Activated CD4-positive, alpha-beta T cell treated with anti-CD3 and anti-CD28 coated beads for 48 hours (primary cell): Measurements from ENCODE around the gene COIL.
"Not testable (repeated sequence)": the region's sequence is repeated elsewhere in the genome, so short reads cannot be mapped to it uniquely, and the experiment has no call there.

Experiments used
- DNase-seq: peaks from one replicate; pipeline ENCODE4 v3.0.0-alpha.2; 2020

Gene COIL

DNA sequence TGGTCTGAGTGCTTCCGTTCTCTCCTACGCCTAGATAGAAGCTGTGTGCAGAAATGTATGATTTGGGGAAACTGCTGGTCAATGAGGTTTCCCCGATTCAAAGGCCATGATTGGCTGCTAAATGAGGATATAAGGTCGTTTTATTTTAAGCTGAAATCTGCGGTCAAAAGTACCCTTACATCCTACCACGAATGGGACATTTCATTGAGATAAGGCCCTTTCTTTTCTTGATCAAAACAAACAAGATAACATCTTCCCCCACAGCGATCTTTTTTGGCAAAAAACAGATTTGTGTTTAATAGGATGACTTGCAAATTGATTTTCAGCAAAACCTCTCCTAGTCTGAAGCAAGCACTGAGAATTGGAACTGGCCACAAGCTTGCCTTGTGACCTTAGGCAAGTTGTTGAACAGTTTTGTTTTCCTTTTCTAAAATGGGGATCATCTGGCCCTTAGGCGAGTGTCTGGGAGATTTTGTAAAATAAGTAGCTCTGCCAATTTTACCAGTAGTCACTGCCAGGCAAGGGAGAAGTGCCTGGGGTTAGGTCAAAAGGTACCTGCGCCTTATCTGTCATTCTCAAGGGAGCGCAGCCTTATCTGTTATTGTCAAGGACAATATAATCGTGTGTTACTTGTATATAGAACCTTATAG is 17.7 kb upstream of the COIL start:
- no peak for DNase-seq

GRCh38 chr17:56977673-56978395 is 17.0 kb upstream of the COIL start, which contains the start of gene SCPEP1:
Gene SCPEP1 (plus strand): TSS chr17:56978131. CDS start chr17:56978160, 29 bp downstream.
- DNase-seq = peak; percentile 85

GRCh38 chr17:56976941-56977608 is 16.2 kb upstream of the COIL start:
- DNase-seq = no peak

DNA sequence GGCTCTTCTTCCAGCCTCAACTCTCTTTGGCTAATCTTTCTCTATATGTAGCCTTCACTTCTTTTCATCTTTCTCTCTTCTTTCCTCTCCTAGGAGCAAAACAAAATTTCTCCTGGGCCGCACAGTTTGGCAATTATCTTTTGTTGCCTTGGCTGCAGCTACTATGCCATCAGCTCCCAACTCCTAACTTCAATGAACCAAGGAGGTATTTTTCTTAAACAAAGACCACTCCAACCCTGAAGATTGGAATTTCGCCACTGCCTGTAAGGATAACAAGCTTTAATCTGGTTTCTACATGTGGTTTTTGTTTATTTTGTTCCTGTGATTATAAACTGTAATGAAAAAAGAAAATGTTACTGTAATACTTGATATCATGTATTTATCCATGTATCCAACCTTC is 14.8 kb upstream of the COIL start:
- DNase-seq = no peak

- DNase-seq = no peak
Observed at GRCh38 chr17:56974055-56974454, 13.2 kb upstream of the COIL start.

DNA sequence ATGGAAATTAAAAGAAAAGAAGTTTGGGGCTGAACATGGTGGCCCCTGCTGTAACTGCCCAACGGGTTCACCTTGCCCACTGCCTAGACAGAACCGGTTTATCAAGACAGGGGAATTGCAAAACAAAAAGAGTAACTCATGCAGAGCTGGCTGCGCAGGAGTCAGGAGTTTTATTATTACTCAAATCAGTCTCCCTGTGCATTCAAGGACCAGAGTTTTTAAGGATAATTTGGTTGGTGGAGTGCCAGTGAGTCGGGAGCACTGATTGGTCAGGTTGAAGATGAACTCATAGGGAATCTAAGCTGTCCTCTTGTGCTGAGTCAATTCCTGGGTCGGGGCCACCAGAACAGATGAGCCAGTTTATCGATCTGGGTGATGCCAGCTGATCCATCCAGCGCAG is 12.7 kb upstream of the COIL start:
- DNase-seq = no peak

GRCh38 chr17:56972111-56972730 is 11.4 kb upstream of the COIL start:
- no peak for DNase-seq

- no peak for DNase-seq
Observed at GRCh38 chr17:56970974-56971373, 10.1 kb upstream of the COIL start.

DNA sequence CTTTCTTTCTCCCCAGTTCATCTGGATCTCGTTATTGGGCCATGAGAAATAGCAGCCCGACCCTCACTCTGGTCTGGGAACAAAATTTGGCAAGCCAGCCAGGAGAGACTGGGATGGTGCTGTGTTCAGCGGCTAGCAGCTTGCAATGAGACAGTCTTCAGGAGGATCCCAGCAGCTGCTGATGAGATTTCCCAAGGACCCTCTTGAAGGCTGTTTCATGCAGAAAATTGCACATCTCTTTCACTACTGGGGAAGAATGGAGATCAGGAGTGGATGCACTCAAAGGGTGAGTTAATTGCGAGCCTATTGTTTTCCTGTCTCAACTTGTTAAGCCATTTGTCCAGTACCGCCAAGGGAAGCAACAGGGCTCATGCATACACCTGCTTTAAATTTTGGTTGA is 5.5 kb upstream of the COIL start:
- DNase-seq = no peak

- DNase-seq = not testable (repeated sequence)
Observed at GRCh38 chr17:56965681-56966080, 4.8 kb upstream of the COIL start.

GRCh38 chr17:56965241-56965640 is 4.4 kb upstream of the COIL start:
- not testable (repeated sequence) for DNase-seq

DNA sequence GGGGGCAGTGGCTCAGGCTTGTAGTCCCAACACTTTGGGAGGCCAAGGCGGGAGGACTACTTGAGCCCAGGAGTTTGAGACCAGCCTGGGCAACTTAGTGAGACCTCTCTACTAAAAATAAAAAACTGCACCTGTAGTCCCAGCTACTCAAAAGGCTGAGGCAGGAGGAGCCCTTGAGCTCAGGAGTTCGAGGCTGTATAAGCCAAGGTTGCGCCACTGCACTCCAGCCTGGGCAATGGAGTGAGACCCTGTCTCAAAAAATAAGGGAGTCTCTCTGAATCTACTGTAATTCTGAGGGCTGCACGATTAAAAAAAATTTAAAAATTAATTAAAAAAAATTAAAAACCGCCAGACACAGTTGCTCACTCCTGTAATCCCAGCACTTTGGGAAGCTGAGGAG is 3.9 kb downstream of the COIL start:
- no peak for DNase-seq

DNA sequence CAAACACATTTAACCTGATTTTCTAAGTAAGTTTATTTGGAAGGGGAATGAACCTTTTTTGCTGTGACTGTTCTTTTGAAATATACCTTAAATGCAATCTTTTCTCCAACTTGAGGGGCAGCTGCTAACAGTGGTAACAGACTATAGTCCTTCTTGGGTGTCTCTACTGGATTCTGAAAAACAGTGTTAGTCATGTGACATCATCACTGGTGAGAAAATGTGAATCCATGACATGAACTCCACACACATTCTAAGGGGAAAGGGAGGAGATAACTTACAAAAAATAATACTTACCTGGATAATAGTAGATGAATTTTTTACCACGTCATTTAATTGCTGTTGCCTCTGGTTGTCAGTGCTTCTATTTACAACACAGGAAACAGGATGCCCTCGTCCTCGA is 11.3 kb downstream of the COIL start:
- DNase-seq = no peak

DNA sequence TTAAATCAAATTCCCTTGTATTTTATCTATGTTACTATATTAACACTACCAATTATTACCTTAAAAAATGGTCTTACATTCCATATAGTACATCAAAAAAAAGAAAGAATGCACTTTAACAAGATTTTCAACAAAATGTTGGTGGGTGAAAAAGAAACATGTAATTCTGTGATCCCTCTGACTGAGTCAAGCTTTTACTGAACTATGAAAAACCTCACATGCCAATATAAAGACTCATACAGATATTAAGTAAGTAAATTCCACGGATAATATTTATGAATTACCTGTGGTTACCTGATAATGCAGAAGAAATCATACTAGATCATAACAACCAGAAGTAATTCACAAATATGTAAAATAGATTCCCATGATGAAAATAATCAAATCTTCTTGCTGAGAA is 12.4 kb downstream of the COIL start:
- no peak for DNase-seq

- DNase-seq = no peak
Observed at GRCh38 chr17:56947741-56948140, 13.1 kb downstream of the COIL start.

DNA sequence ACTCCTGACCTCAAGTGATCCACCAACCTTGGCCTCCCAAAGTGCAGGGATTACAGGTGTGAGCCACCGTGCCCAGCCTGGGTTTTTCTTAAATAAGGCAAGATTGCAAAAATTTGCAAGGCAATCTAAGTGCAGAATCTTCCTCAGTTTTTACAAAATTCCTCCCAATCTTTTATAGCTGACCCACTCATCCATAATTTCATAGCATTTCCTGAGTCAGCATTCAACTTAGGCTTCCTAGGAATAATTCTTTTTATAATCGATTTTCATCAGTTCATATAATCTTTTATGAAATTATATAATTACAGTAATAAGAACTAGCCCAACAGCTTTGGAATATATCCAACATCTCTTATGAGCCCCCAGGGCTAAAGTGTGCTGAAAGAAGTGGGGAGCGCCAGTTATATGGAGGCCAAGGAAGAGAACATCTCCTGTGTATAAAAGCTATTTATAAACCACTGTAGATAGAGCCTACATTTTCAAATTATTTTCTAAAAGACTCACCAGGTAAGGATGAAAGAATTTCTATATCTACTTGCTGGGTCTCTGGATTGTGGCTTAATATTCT is 14.8 kb downstream of the COIL start:
- DNase-seq = no peak

GRCh38 chr17:56943505-56944125 is 17.2 kb downstream of the COIL start:
- peak; percentile 33 for DNase-seq

DNA sequence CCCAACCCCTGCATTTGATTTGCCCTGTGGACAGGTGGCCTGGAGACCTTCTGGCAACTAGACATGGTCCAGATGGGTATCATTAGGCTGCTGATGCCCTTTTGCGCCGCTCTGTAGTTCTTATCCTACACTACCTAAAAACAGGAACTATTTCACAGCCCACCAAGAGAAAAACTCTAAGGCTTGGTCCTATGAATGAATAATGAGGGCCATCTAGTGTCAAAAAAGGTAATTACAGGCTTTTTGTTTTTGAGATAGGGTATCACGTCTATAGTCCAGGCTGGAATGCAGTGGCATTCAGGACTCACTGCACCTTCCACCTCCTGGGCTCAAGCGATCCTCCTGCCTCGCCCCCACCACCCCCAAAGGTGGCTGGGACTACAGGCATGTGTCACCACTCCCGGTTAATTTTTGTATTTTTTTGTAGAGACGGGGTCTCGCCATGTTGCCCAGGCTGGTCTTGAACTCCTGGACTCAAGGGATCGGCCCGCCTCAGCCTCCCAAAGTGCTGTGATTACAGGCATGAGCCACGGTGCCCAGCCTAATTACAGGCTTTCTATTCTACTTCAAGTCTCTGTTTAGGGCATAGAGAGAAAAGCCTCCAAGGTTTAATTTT is 20.9 kb downstream of the COIL start:
- DNase-seq = no peak

DNA sequence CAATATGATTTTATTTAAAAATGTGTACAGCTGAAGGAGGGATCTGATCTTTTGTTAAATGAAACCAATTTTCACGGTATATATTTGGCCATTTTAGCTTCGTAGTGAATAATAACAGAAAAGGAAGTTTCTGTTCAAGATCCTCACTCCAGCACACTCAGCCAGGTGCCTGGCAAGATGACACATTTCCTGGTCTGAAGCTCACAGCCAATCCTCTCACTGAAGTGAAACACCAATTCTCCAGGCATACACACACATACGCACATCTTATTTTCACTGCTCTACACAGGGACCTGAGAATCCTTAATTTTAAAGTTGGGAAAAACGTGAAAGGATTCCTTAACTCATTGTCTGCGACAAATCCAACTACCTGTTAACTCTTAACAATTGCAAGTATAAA is 22.6 kb downstream of the COIL start:
- not testable (repeated sequence) for DNase-seq

GRCh38 chr17:56937687-56938086 is 23.2 kb downstream of the COIL start:
- DNase-seq = no peak

- DNase-seq = no peak
Observed at GRCh38 chr17:56936697-56937322, 24.0 kb downstream of the COIL start.

DNA sequence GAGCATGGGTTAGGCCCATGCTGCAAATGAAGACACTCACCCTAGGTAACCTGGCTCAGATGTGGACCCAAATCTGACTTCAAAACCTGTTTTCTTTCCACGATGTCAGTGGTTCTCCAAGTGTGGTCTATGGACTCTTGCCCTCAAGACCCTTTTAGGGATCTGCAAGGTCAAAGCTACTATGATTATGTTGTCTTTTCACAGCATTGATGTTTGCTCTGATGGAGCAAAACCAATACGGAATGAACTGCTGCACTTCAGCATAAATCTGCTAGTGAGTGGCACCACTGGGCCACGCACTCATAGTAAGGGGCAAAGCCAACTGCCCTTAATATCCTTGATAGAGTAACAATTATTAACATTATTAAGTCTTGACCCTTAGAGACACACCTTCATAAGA is 25.4 kb downstream of the COIL start:
- no peak for DNase-seq
